ENCODE data around the gene MUC5B.

DNA sequence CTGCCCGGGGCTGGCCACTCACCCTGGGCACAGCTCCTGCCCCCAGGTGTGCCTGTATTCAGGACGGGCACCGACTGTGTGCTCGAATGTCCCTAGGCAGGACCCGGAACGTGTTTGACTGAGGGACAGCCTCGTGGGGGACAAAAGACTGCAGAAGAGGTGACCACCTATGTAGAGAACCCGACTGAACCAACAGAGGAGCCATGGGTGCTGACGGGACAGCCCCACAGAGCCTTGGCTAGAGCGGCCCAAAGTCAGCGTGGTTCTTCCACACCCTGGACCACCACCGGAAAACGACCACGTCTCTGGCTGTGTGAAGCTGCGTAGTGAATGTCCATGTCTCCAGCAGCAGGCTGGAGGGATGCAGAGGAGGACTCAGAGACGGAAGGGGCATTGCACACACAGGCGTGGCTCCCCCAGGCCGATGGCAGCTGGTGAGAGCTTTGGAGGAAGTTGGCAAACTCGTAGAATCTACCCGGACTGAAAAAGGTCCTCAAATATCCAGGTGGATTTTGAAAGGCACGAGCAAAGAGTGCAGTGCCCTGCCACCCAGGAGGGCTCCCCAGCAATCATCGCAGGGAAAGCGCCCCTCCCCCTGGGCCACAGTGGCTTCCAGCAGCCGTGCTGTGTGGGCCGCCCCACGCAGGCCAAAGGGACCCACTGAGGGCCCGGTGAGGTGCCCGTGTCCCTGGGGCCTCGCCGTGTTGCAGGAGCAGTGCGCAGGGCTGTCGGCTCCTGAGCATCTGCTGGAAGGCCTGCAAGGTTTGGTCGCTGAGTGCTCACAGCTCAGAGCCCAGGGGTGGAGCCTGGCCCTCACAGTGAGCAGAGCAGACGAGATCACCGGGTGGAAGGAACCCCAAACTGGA is 17.5 kb upstream of the MUC5B start:
- TF ChIP-seq POLR2A (IDR thresholded peaks at IDR 0.05) = no peak
- TF ChIP-seq, protein P1, sequence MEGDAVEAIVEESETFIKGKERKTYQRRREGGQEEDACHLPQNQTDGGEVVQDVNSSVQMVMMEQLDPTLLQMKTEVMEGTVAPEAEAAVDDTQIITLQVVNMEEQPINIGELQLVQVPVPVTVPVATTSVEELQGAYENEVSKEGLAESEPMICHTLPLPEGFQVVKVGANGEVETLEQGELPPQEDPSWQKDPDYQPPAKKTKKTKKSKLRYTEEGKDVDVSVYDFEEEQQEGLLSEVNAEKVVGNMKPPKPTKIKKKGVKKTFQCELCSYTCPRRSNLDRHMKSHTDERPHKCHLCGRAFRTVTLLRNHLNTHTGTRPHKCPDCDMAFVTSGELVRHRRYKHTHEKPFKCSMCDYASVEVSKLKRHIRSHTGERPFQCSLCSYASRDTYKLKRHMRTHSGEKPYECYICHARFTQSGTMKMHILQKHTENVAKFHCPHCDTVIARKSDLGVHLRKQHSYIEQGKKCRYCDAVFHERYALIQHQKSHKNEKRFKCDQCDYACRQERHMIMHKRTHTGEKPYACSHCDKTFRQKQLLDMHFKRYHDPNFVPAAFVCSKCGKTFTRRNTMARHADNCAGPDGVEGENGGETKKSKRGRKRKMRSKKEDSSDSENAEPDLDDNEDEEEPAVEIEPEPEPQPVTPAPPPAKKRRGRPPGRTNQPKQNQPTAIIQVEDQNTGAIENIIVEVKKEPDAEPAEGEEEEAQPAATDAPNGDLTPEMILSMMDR (IDR thresholded peaks at IDR 0.05) = no peak
